Kidney (tissue), 14 donors: Measurements from ENCODE around the gene RHEB. TPM values are rescaled to one million over a fixed set of nuclear protein-coding genes. Genes with fewer than 3 reads are reported as not detected.

Source experiments
- DNase-seq, 5 donors: peaks; one replicate each; pipeline ENCODE4 v3.0.0-alpha.2; 2013 to 2020
- FAIRE-seq: peaks from 2 replicates; lab custom pipeline; 2012; peaks lifted over from hg19 to GRCh38; lab: Jason Lieb, UNC
- H3K27ac ChIP-seq, 2 donors: one replicate each; pipeline ENCODE4 v1.7.0; 2013; ENCODE audit warnings: low read depth in 2 of 2, low read length in 2 of 2, inconsistent platforms in 1 of 2
- H3K27me3 ChIP-seq: one replicate; pipeline ENCODE4 v1.7.1; 2013; ENCODE audit warnings: low read length, inconsistent platforms; ENCODE audit not compliant: control insufficient read depth, insufficient read depth
- H3K36me3 ChIP-seq, 3 donors: one replicate each; pipeline versions ENCODE4 v1.7.0 to v1.7.1; 2013; ENCODE audit warnings: low read length in 3 of 3, control low read depth in 1 of 3, inconsistent platforms in 1 of 3; ENCODE audit not compliant: insufficient read depth in 3 of 3, control insufficient read depth in 2 of 3
- H3K4me1 ChIP-seq, 3 donors: one replicate each; pipeline versions ENCODE4 v1.7.0 to v1.7.1; 2013; ENCODE audit warnings: low read length in 3 of 3, inconsistent platforms in 1 of 3, low read depth in 1 of 3; ENCODE audit not compliant: control insufficient read depth in 2 of 3, insufficient read depth in 2 of 3
- H3K4me3 ChIP-seq, 3 donors: one replicate each; pipeline versions ENCODE4 v1.7.0 to v1.8.1; 2013; ENCODE audit warnings: low read length in 3 of 3, control low read depth in 1 of 3, inconsistent platforms in 1 of 3
- H3K9ac ChIP-seq, 3 donors: one replicate each; pipeline versions ENCODE4 v1.7.0 to v1.7.1; 2013; ENCODE audit warnings: low read length in 3 of 3, control low read depth in 1 of 3, inconsistent platforms in 1 of 3
- H3K9me3 ChIP-seq, 3 donors: one replicate each; pipeline versions ENCODE4 v1.7.0 to v1.7.1; 2013; ENCODE audit warnings: low read length in 3 of 3, control low read depth in 1 of 3, inconsistent platforms in 1 of 3; ENCODE audit not compliant: control insufficient read depth in 2 of 3, insufficient read depth in 1 of 3
- intact Hi-C: fragments of 100-400 bp; cut with DNase I; formaldehyde crosslinking; loops from one replicate; pipeline ENCODE4 v1.11.1; 2022
- polyA plus RNA-seq: library from polyadenylated mRNA; stranded (reverse); fragments of 350-450 nt; fragmentation: Illumina TruSeq; extraction: RNeasy Lipid Tissue Mini Kit (QIAGEN cat#74804); gene quantifications from one replicate; pipeline ENCODE4 v1.2.3, GENCODE V29; 2014; ENCODE audit warnings: low read depth, low replicate concordance; ENCODE audit not compliant: insufficient read depth
- total RNA-seq: library from RNA; stranded (reverse); fragmentation: NEBNext Ultra II Directional; extraction: Animal tissue kit (Norgen Biotek cat#: 25700); gene quantifications from one replicate; pipeline ENCODE4 v1.2.1, GENCODE V29; 2021
- TF ChIP-seq, protein P1 (sequence below): IDR thresholded peaks from 3 replicates; pipeline ENCODE4 v1.5.1; 2012; ENCODE audit warnings: mild to moderate bottlenecking, moderate library complexity, borderline replicate concordance; ENCODE audit not compliant: insufficient read depth; ENCODE audit errors: extremely low read depth
- donor health status: control.
- donor health status: control.
- donor health status: control.
- donor health status: control.
- donor health status: control.
- donor health status: DM: yes; HTN: yes; CAD: no.
- donor health status: Normal renal cell carcinoma (clear cell type).

RHEB gene
- total and polyA plus RNA-seq, 2 donors from 2014 or later, result 92.7 to 123 TPM

DNA sequence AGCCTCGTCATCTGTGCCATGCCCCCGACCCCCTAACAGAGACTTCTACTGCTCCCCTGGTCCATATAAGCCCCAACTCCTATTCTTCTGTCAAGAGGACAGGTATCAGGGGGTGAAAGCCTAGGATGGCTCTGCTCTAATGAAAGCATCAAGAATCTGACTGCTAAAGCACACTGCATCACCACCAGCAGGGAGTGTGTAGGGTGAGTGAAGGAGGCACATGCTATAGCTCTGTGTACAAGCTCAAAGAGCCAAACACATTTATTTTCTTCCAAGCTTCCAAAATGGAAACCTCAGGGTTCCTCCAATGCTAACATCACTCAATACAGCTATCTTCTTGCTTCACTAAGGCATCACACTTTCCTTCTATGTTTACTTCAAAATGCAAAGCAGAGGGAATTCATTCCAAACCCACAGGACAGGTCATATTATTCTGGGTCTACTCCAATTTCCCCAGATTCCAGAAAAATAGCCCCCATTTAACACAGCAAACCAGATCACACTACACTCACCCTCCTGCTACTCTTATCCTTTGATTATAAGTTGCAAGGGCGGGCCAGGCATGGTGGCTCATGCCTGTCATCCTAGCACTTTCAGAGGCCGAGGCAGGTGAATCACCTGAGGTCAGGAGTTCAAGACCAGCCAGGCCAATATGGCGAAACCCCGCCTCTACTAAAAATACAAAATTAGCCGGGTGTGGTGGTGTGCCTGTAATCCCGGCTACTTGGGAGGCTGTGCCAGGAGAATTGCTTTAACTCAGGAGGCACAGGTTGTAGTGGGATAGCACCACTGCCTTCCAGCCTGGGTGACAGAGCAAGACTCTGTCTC lies 36.6 kb downstream of the RHEB start:
- H3K36me3 ChIP-seq, result peaks cover 3 to 36% (median 18%) of the 10 kb centered on the region in 3 donors
- H3K27ac ChIP-seq, result no peak overlapping the region
- H3K9me3 ChIP-seq, result no peaks in the 10 kb centered on the region

DNA sequence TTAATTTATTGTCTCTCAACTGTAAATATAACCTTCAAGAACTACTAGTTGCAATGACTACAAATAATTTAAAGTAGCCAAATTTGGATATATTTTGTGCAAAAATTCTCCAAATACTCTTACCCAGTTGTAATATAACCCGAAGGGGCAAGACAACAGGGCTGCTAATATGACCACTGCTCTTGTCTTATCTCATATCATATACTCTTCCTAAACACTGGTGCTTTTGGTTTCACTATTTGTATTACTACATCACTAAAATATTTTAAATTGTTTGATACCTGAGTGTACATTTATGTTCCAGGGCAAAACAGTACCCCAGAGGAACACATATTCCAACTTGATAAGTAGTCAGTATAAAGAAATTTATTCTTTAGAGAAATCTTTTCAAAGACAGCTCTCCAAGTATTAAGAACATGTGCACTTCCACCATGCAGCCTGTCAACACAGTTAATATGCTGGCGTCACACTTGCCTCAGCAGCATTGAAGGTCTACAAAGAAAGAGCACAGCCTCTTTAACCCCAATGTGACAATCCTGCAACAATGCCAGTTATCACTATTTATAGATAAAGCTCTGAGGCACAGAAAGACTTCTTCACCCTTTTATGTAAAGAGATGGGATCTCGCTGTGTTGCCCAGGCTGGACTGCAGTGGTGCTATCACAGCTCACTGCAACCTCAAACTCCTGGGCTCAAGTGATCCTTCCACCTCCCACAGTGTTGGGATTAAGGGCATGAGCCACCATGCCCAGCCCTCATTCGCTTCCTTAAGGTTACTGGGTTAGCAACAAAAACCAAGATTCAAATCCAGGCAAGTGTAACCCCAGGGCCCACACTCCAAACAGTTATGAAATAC lies 37.8 kb downstream of the RHEB start:
- Histone ChIP-seq H3K27ac (no peak overlapping the region), H3K36me3 (peaks cover 3 to 39% (median 14%) of the 10 kb centered on the region in 3 donors), H3K4me3 (no peak overlapping the region), H3K9me3 (no peaks in the 10 kb centered on the region), H3K27me3 (no peaks in the 10 kb centered on the region), H3K9ac (no peak overlapping the region), H3K4me1 (peaks cover 0 to 4% (median 0%) of the 10 kb centered on the region in 3 donors)
- no peak for DNase-seq
- intact Hi-C loops, result no loop called here
- TF ChIP-seq, protein P1, sequence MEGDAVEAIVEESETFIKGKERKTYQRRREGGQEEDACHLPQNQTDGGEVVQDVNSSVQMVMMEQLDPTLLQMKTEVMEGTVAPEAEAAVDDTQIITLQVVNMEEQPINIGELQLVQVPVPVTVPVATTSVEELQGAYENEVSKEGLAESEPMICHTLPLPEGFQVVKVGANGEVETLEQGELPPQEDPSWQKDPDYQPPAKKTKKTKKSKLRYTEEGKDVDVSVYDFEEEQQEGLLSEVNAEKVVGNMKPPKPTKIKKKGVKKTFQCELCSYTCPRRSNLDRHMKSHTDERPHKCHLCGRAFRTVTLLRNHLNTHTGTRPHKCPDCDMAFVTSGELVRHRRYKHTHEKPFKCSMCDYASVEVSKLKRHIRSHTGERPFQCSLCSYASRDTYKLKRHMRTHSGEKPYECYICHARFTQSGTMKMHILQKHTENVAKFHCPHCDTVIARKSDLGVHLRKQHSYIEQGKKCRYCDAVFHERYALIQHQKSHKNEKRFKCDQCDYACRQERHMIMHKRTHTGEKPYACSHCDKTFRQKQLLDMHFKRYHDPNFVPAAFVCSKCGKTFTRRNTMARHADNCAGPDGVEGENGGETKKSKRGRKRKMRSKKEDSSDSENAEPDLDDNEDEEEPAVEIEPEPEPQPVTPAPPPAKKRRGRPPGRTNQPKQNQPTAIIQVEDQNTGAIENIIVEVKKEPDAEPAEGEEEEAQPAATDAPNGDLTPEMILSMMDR, result no peak
- no peak for FAIRE-seq

More for the DNA sequence above, 36.6 kb downstream of the RHEB start:
- DNase-seq (no peak), FAIRE-seq (no peak)
- H3K9ac ChIP-seq, result no peak overlapping the region
- no peaks in the 10 kb centered on the region for H3K27me3 ChIP-seq
- intact Hi-C loops, result no loop called here
- TF ChIP-seq, protein P1, result no peak
- H3K4me1 ChIP-seq, result peaks cover 0 to 4% (median 0%) of the 10 kb centered on the region in 3 donors
- no peak overlapping the region for H3K4me3 ChIP-seq

DNA sequence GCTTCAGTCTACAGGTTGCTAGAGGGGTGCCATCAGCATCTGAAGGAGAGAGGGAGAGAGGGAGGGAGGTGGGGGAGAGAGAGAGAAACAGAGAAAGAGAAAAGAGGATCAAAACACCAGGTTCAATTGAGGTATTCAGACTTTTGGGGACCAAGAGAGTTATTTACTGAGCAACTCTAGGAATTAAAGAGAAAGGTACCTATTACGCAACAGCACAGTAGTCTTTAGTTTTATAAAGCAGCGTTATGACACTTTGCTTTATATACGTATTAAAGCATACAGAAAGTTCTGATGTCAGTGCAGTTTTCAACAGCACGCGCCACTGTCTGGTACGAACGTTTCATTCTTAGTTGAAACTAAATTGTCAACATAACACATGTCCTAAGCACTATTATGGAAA lies 41.8 kb downstream of the RHEB start:
- peaks cover 3 to 9% (median 5%) of the 10 kb centered on the region in 3 donors for H3K36me3 ChIP-seq
- H3K4me1 ChIP-seq, result no peaks in the 10 kb centered on the region
- no peaks in the 10 kb centered on the region for H3K9me3 ChIP-seq
- no peak for FAIRE-seq
- no peak overlapping the region for H3K9ac ChIP-seq
- no peak overlapping the region for H3K27ac ChIP-seq
- TF ChIP-seq, protein P1, result no peak
- H3K27me3 ChIP-seq, result no peaks in the 10 kb centered on the region
- intact Hi-C loops, result no loop called here
- DNase-seq, result no peak
- H3K4me3 ChIP-seq, result no peak overlapping the region
